Upper lobe of right lung (tissue), 1 donor: ENCODE results near the gene GMDS. TPM values are rescaled to one million over a fixed set of nuclear protein-coding genes. Genes with fewer than 3 reads are reported as not detected.

ENCODE experiments used
- ATAC-seq: fragments of 200-7000 bp; cut with Tn5 transposase; one replicate; pipeline ENCODE4 v1.9.1; 2020; ENCODE audit warnings: mild to moderate bottlenecking, moderate library complexity
- DNase-seq: peaks from one replicate; pipeline ENCODE4 v3.0.0-alpha.2; 2020
- H3K27ac ChIP-seq: fragments of 200-600 bp; one replicate; pipeline ENCODE4 v1.8.0; 2022
- H3K27me3 ChIP-seq: fragments of 200-600 bp; one replicate; pipeline ENCODE4 v1.8.0; 2022; ENCODE audit warnings: mild to moderate bottlenecking
- H3K36me3 ChIP-seq: fragments of 200-600 bp; one replicate; pipeline ENCODE4 v1.8.0; 2022
- H3K4me1 ChIP-seq: fragments of 200-600 bp; one replicate; pipeline ENCODE4 v1.8.0; 2022
- H3K4me3 ChIP-seq: fragments of 200-600 bp; one replicate; pipeline ENCODE4 v1.8.0; 2022; ENCODE audit warnings: mild to moderate bottlenecking
- H3K9me3 ChIP-seq: fragments of 200-600 bp; one replicate; pipeline ENCODE4 v1.8.0; 2022
- CTCF ChIP-seq: fragments of 200-600 bp; IDR thresholded peaks from one replicate; pipeline ENCODE4 v1.8.0; 2022; ENCODE audit warnings: antibody characterized with exemption
- intact Hi-C: fragments of 100-400 bp; cut with DNase I; formaldehyde crosslinking; loops from one replicate; pipeline ENCODE4 v1.11.0; 2022
- total RNA-seq: library from RNA; stranded (reverse); fragmentation: NEBNext Ultra II Directional; extraction: Animal tissue kit (Norgen Biotek cat#: 25700); gene quantifications from one replicate; pipeline ENCODE4 v1.2.1, GENCODE V29; 2021
- donor health status: DM: no; HTN: yes; CAD: no; lungs with severe emphysema.

Gene GMDS
- total RNA-seq, 1 donor from 2014 or later, result 12.2 TPM

DNA sequence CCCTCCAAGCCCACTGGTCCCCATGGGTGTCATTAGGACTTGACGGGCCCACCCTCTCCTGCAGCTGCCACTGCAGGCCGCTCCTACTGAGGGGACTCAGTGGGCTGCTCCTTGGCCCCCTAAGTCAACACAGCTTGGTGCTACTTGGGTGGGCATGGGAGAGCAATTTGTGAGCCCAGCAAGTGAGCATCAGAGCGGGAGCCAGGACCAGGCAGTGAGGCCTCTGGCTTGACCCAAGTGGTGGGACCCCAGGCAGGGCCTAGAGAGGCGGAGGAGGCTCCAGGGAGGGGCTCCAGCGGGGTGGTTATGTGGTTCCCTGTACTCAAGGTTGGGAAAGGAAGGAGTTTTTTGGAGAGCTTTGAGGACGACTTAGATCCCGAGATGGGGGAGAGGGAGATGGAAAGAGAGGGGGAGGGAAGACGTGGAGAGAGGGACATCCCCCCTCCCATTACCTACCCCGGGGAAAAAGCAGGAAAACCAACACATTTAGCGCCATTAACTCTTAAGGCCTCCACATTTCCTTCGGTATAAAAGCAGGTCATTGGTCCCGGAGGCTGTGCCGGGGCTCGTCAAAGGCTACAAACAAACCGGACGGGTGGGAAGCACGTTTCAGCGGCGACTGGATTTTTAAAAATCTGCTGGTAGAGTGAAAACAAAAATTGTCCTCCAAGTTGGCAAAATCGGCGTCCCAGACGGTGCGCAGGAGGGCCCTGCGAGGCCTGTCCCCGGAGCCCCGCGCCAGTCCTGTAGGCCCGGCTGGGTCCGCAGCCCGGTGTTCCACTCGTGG lies 626.9 kb downstream of the GMDS start:
- H3K27me3 ChIP-seq, result peaks cover 89% of the 10 kb centered on the region
- no peak overlapping the region for H3K4me3 ChIP-seq
- no peak overlapping the region for H3K27ac ChIP-seq
- intact Hi-C loops, result no loop called here
- H3K9me3 ChIP-seq, result no peaks in the 10 kb centered on the region
- no peak for TF ChIP-seq CTCF
- no peak for ATAC-seq
- peaks cover 11% of the 10 kb centered on the region for H3K4me1 ChIP-seq
- no peak for DNase-seq
- H3K36me3 ChIP-seq, result no peaks in the 10 kb centered on the region

DNA sequence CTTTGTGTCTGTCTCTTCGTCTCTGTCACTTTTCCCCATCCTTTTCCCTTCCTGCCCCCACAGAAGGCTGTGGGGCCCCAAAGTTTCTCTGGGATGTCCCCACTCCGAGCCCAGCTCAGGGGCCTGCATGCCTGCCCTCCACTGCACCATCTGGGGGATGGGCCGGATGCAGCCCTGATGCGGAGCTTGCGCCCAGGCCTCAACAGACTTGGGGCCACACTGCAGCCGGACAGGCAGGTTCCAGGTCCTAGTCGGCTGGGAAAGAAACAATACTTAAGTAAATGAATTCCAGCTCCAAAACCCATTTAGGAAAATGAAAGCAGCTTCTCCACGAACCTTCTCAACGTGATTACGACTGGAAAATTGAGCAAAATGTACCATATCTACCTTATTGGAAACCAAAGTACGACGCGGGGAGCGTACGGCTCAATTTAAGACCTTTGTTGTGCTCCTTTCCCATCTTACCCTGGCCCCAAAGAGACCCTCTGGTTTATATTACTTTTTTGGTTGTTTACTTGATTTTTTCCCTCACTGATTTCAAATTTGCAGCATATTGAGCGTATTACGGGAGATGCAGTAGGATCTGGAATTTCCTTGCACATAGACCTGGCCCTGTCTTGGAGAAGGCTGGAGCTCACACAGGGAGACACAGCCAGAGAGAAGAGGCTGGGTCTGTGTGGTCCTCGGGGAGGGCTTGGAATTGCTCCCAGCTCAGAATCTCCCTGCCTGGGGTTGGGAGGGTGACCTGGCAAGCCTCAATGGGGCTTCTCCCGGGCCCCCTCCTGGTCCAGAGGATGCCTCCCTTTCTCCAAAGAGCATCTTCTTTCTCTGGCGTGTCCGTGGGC lies 627.7 kb downstream of the GMDS start:
- Histone ChIP-seq H3K9me3 (no peaks in the 10 kb centered on the region), H3K4me1 (peaks cover 11% of the 10 kb centered on the region), H3K27me3 (peaks cover 93% of the 10 kb centered on the region), H3K27ac (no peak overlapping the region), H3K36me3 (no peaks in the 10 kb centered on the region), H3K4me3 (no peak overlapping the region)
- intact Hi-C loops, result no loop called here
- TF ChIP-seq CTCF, result no peak
- DNase-seq (no peak), ATAC-seq (no peak)

DNA sequence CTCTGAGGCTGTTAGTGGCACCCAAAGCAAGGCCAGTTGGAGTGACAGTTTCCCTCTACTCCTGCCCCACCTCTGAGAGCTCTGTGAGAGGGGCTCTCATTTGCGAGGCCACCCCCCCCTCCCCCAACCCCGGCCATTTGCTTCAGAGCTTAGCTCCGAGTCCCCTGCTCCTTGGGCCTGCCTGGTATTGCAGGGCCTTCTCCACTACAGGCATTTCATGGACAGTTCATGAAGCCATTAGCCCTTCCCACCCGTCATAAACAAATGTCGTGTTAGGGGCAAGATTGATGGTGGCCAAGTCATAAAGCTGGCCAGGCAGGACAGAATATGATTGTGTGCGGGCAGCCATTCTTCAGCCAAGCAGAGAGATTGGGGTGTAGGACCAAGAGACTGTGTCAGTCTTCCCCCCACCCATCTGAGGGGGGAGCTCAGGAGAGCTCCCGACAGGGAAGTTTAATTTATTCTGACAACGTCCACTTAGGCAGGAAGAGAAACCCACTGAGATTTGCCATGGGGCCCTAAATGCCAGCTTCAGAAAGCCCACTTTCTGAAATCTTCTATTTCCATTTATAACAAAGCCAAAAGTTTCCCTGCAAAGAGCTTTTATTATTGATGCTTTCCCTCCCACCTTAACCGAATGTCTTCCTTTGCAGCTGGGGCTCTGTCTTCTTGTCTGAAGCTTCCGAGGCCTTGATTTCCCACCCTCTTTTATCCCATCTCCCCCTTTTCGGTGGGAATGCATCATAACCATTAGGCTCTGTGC lies 628.5 kb downstream of the GMDS start:
- TF ChIP-seq CTCF, result no peak
- Histone ChIP-seq H3K27ac (no peak overlapping the region), H3K36me3 (no peaks in the 10 kb centered on the region), H3K4me1 (peaks cover 11% of the 10 kb centered on the region), H3K27me3 (peaks cover 94% of the 10 kb centered on the region), H3K9me3 (no peaks in the 10 kb centered on the region), H3K4me3 (no peak overlapping the region)
- ATAC-seq (no peak), DNase-seq (no peak)
- intact Hi-C loops, result no loop called here

DNA sequence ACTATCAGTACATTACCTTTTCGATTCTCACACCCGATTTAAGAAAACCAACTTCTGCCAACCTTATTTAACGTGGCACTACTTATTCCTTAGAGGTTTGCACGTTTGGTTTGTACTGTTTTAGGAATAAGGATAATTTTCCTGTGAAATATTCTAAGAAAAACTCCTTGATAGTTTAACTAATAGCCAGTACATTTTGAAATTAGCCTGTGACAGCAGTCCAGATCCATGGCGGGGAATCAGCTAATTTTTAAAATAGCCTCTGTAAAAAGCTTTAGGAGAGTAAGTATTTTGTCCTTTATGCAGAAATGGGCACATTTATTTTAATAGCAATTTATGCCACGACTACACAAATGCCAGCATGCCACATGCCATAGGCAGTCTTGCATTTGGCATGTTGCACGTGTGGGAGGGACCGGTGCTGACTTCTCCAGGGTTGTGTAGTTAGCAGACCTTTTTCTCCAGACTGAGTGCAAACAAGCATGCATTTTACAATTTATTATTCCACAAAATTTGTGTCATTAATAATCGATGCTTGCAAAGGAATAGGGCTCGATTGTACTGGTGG lies 629.5 kb downstream of the GMDS start:
- Histone ChIP-seq H3K4me1 (peaks cover 11% of the 10 kb centered on the region), H3K36me3 (no peaks in the 10 kb centered on the region), H3K9me3 (no peaks in the 10 kb centered on the region), H3K4me3 (no peak overlapping the region), H3K27ac (no peak overlapping the region), H3K27me3 (peaks cover 89% of the 10 kb centered on the region)
- ATAC-seq (no peak), DNase-seq (no peak)
- intact Hi-C loops, result no loop called here
- TF ChIP-seq CTCF, result no peak

GRCh38 chr6:1615151-1615852 lies 630.1 kb downstream of the GMDS start:
- H3K4me1 ChIP-seq, result peaks cover 11% of the 10 kb centered on the region
- TF ChIP-seq CTCF, result no peak
- no peaks in the 10 kb centered on the region for H3K9me3 ChIP-seq
- no peak overlapping the region for H3K27ac ChIP-seq
- DNase-seq, result no peak
- no peak for ATAC-seq
- peaks cover 83% of the 10 kb centered on the region for H3K27me3 ChIP-seq
- no peak overlapping the region for H3K4me3 ChIP-seq
- intact Hi-C loops, result no loop called here
- no peaks in the 10 kb centered on the region for H3K36me3 ChIP-seq
